ENCODE data around the gene TMX3. TPM values are rescaled to one million over a fixed set of nuclear protein-coding genes. Genes with fewer than 3 reads are reported as not detected.
A peak's percentile ranks its signal among the peaks of the same experiment; 100 is the strongest.

TMX3 gene, protein sequence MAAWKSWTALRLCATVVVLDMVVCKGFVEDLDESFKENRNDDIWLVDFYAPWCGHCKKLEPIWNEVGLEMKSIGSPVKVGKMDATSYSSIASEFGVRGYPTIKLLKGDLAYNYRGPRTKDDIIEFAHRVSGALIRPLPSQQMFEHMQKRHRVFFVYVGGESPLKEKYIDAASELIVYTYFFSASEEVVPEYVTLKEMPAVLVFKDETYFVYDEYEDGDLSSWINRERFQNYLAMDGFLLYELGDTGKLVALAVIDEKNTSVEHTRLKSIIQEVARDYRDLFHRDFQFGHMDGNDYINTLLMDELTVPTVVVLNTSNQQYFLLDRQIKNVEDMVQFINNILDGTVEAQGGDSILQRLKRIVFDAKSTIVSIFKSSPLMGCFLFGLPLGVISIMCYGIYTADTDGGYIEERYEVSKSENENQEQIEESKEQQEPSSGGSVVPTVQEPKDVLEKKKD
- 24.7 and 36.2 TPM in 2 replicates for total RNA-seq (2014; rRNA removed; shearing (Covaris generic))

DNA sequence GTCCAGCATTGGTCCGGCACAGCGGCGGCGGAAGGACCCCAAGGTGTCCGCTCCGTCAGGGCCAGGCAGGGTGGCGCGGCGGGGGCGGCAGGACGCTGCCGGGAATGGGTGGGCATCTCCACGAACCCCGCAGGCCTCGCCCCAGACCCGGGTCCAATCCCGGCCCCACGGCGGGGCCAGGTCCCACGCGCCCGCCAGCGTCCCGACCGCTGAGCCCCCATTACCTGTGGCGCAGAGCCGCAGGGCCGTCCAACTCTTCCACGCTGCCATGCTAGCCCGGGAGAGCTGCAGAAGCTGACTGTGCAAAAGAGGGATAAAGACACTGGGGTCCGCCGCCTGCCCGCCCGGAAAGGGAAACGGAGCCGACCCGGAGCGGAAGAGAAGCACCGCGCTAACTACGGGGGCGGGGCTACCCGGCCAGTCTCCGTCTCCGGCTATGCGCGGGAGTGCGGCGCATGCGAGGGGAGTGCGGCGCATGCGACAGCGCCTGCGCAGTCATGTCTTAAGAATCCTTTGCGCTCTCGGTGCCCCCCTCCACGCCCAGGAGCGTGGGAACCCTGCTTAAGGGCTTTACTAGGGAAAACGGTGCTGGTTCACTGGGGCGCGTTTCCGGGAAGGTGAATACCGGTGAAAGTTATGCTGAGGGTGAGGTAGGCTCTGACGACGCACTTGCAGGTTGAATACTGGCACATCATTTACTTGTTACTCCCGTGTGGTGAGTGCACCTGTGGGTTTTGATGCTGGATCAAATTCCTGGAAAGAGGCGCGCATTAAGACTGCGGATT lies at the start of gene TMX3:
TMX3 (minus strand) TSS at position 397 of the 785 bp plus-strand sequence; CDS start at position 270, 127 bp downstream.
- DNase-seq (ENCODE audit: low spot score): peak; percentile 69

DNA sequence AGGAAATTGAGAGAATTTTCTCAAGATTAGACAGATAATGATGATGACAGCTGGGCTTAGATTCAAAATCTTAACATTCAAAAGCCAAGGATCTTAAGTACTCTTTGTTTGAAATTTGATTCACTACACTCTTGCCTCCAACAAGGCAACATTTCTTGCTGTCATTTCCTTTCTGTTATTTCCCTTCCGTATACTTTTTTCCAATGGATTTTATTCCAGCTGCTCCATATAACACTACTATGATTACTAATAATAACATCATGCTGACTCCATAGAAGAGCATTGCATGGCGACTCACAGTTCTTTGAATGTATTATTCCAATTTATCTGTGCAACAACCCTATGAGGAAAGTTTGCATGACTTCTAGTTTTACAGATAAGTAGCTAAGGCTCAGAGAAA lies 49.1 kb upstream of the TMX3 start:
- DNase-seq (ENCODE audit: low spot score): no peak

DNA sequence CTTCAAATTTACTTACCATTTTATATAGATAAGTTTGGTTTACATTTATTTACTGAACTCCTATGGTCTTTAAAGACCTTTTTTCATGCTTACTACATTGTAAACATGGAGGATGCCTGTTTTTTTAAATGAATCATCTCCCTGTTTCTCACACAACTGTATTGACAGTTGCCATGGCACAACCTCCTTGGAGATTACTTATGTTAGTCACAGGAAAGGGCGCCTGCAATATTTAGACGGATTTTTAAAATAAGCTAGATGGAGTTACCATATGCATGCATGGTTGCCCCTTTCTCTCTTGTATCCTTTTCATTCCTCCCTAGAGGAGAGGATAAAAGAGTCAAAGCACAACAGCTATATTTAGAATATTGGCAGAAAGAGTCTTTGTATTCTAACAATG lies 48.2 kb upstream of the TMX3 start:
- no peak for DNase-seq (ENCODE audit: low spot score)

DNA sequence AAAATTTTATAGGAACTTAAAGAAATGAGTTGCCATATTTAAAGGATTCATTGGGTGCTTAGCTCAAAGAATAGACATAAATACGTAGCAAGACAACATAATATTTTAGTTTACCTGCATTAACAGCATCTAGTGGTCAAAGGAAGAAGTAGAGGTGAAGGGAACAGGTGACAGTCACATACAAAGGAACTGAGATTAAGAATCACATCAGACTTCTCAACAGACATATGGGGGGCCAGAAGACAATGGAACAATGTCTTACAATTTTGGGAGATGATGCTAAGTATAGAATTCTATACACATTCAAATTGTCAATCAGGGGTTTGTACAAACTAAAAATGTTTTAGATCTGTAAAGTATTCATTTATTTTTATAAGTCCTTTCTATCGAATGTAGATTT lies 44.4 kb upstream of the TMX3 start:
- no peak for DNase-seq (ENCODE audit: low spot score)

DNA sequence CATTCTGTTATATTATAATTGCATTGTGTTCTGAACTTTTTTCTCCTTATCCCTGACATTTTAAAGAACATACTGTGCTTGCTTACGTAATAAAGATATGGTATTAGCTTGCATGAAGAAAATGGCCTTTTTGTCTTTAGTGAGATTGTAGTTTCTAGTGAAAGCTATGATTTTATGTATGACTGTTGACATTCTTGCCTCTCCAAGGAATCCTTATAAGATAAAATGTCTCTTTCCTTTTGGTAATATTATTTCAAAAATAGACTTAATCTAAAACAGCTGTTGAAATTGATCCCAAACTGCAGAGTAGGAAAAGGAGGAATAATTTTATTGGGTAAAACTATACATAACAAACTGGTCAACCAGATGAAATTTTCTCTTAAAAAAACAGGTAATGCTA lies 42.2 kb upstream of the TMX3 start:
- no peak for DNase-seq (ENCODE audit: low spot score)

DNA sequence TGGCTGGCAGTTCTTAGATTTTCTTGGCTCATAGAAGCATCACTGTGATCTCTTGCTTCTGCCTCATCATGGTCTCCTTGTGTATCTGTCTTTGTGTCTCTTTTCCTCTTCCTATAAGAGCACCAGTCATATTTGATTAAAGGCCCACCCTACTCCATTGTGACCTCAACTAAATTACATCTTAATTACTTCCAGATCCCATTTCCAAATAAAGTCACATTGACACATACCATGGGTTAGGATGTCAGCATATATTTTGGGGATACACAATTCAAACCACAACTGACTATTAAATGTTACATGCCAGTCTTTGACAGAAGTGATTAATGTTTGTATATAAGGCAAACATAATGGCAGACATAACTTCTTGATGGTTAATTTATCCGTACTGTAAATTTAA lies 27.3 kb upstream of the TMX3 start:
- no peak for DNase-seq (ENCODE audit: low spot score)

DNA sequence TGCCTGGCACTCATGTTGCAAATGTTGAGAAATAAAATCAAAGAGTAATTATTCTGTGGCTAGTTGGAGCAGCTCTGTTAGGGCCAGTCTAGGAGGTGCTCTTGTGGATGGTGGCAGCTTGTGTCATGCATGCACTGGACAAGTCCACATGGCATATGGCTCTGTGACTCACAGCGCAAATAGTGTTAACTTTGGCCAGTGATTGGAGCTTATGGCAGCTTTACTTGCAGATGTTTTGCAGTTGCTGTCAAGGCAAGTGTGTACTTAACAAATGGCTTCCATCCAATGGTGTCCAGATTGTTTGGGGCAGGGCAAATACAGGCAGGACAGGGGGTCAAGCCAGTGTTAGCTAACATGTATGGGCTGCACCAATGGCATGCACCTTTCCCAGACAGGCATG lies 26.1 kb upstream of the TMX3 start:
- DNase-seq (ENCODE audit: low spot score): no peak

DNA sequence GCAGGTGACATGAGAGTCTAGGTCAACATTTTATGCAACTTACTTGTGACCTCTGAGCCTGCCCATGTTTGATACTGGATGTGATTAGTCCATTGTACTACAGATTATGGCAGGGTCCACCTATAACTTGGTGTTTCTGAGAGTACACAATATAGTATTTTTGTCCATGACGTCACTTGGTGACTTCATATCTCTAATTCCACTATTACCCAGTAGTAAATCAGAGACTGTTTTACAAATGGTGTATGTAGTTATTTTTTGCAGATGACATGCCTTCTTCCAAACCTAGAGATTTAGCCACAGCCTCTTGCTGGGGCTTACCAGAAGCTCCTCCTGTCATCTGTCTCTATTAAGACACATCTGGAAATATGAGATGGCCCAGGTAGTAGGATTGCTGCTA lies 24.6 kb upstream of the TMX3 start:
- no peak for DNase-seq (ENCODE audit: low spot score)

DNA sequence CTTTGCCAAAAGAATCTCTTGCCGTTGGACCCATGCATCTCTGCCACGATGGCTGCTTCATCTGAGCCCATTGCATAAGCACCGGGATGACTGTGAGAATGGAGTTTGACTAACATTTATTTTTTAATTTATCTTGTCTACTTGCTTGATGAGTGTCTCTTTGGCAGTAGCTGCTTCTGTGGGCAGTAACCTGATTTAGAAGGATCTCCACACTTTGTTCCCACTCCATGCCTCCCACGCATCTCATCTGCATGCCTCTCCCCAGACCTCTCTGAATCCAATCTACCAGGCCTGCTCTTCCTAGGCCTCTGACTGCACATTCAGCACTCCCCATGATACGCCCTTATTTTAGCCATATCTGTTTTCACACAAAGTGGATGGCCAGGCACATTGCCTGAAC lies 23.7 kb upstream of the TMX3 start:
- DNase-seq (ENCODE audit: low spot score): no peak

DNA sequence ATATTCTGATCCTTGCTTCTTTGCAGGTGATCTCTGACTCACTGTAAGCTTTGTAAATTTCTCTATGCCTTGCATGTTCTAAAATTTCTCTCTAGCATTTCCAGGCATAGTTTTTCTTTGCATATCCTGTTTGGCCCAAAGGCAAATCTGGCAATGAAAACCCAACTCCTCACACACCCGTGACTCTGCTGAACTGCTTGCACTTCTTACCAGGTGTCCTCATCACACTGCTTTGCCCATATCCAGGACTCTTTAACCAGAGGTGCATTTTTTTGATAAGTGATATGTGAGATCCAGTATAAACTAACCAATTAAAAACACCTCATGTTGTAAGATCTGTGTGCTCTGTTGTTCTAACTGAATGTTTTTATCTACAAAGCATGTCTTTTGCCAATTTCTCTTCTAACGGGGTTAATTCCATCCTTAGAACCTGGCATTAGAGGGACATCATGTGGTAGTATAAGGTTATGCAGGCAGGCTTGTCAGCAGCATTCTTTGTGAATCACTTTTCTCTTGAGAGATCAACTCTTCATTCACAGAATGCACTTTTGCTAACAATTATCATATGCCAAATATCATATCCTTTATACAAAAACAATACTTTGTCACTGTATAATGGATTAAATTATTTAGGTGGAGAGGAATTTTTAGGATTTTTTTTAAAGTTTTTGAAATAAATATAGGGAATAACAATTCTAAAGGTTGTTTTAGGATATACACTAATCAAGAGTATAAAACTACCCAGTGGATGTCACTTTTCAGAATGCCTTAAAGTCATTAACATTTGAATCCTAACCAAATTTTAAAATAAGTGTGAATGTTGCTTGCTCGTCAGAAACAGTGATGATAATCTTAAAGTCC lies 20.8 kb upstream of the TMX3 start:
- peak; percentile 33 for DNase-seq (ENCODE audit: low spot score)

DNA sequence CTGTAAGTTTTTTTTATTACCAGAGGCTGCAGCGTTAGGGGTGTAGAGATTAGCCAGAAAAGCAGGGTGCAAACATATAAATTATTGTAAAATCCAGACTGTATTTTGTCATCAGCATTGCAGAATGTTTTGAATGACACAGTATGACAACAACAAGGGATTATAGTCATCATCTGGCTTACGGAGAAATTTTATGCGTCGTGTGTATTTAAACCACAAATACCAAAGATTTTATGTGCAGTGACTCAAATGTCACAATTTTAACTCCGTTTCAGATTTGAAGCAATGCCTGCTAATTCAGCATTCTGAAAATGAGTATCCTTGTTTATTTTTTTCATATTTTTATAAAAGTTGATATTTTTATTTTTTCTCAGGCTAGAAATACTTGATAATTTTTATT lies 19.4 kb upstream of the TMX3 start:
- DNase-seq (ENCODE audit: low spot score): no peak

DNA sequence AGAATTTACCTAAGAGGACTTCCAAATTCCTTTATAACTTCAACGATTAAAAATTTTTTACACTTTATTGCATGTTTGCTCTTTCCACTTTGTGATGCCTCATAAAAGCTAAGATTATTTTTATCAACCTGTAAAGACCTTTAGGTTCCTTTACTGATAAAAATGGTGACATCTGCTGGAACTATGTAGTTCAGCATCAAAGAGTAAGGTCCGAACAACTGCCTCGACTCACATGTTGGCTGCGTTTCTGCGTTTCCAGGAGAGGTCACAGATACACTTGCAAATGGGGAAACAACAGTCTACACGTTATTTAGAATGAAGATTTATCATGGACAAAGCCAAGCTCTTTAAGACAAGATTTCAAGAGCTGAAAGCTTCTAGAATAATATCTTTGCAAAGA lies 18.8 kb upstream of the TMX3 start:
- no peak for DNase-seq (ENCODE audit: low spot score)

DNA sequence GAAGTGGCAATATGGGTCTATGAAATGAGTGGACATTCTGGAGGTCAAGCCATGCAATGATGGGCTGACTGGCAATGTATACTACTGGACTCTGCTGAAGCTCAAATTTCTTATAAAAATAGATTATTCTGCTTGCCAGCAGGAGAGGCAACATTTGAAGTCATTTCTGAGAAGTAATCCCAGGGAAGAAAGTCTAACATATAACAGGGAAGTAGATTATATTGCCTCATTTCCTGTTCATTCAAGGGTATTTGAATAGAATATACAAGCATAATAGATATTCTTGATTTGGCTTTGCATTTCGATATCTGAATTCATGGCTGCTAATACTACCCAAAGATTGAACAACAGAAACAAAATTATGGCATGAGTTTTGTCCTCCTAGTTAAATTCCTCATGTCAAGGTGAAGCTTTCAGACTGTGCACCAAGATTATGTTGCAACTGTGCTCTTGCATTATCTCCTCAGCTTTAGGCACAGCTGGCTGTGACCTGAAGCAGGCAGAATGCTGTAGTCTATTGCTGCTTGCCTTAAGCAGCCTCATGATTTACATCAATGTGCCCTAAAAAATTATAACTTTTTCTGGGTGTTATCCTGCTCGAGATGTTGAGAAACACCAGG lies 13.3 kb upstream of the TMX3 start:
- no peak for DNase-seq (ENCODE audit: low spot score)

DNA sequence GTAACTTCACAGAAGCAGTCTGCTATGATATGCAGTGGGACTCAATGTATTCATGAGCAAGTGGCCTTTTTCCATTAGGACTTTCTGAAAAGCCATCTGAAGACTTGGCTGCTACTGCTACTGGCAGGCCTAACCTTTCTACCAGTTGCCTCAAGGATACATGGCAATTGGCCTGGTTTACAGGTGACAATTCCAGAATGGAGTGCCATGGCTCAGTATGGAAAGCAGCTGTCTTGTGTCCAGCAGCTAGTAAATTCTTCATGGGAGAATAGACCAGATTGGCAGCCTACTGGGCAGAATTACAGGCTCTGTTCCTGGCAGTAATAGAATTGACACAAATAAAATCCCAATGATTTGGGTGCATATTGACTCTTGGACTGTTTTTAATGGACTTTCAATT lies 12.6 kb upstream of the TMX3 start:
- DNase-seq (ENCODE audit: low spot score): no peak

DNA sequence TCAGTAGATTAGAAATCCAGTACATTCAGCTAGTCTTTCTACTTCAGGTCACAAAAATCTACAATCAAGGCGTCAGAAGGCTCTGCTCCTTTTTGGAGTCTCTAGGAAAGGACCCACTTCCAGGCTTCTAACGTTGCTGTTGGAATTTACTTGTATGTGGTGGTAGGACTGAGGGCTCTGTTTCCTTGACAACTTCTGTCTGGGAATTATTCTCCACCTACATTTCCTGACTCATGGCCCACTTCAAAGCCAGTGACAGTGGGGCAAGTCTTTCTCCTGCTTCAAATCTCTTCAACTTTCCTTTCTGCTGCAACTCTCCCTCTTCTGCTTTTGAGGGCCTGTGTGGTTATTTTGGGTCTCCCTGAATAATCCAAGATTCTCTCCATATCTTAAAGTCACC lies 10.4 kb upstream of the TMX3 start:
- no peak for DNase-seq (ENCODE audit: low spot score)

DNA sequence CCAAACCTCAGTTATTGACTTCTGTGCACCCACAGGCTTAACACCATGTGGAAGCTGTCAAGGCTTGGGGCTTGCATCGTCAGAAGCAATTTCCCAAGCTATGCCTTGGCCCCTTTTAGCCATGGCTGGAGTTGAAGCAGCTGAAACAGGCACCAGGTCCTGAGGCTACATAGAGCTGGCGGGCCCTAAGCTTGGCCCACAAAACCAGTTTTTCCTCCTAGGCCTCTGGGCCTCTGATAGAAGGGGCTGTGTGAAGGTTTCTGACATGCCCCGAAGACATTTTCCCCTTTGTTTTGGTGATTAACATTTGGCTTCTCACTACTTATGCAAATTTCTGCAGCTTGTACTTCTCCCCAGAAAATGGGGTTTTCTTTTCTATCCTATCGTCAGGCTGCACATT lies 9.1 kb upstream of the TMX3 start:
- no peak for DNase-seq (ENCODE audit: low spot score)

DNA sequence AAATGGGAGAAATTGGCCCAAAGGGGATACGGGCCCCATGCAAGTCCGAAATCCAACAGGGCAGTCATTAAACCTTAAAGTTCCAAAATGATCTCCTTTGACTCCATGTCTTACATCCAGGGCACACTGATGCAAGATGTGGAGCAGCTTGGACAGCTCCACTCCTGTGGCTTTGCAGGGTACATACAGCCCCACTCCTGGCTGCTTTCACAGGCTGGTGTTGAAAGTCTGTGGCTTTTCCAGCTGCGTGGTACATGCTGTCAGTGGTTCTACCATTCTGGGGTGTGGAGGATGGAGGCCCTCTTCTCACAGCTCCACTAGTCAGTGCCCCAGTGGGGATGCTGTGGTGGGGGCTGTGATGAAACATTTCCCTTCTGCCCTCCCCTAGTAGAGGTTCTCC lies 8.6 kb upstream of the TMX3 start:
- DNase-seq (ENCODE audit: low spot score): no peak

DNA sequence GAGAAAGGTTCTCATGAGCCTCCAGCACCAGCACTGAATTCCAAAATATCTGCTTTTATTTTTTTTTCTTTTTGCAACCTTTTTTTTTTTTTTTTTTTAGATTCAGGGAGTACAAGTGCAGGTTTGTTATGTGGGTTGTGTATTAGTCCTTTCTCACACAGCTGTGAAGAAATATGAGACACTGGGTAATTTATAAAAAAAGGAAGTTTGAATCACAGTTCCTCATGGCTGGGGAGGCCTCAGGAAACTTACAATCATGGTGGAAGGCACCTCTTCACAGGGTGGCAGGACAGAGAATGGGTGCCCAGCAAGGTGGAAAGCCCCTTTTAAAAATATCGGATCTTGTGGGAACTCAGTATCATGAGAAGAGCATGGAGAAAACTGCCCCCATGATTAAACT lies 7.9 kb upstream of the TMX3 start:
- DNase-seq (ENCODE audit: low spot score): no peak

DNA sequence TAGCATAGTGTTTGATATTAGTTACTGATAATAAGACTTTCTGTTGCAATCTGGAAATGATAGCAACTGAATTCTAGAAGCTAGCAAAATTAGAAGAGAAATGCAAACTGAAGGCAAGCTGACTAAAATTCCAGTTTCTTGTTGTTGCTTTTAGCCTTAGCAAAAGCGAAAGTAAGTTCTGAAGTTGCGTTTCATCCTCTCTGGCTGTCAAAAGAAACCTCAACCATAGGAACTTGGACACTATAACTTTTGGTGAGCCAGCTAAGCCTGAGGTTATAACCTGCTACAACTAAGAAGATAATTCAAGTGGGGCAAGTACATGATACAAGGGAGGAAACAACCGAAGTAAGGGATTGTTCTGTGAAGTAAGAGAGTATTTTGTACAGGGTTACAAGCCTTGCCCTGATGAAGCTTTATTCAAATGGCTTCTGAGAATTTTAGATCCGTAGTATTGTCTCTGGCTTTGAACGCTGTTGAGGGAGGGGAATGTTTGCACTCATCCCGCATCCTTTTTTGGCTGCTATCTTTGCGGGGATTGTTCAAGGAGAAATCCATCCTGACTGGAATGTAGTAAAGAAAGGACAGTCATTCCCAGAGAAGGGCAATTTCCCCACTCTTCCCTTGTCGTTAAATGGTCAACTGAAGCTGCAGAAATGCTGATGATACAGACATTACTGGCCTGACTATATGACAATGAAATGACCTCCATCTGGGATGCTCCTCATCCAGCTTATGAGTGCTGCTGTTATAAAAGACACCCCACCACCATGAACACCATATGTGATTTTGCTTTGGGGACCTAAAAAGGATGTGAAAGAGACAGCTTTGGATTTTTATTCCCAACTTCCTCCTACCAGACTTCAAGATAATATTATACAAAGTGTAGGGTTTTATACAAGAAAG lies 7.0 kb upstream of the TMX3 start:
- no peak for DNase-seq (ENCODE audit: low spot score)

DNA sequence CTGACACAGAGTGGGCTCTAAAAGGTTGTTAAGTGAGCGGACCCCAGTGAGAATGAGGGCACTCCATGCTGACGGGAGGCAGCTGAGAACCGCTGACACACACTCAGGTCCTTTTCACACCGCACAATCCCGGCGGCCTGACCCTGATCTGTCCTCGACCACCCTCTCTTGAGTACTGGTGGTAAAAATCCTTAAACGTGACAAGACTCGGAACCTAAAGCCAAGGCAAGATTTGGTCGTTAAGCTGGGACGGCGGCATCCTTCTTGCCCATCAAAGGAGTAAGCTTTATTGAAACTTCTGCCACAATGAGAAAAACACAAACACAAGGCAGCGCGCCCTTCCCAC lies 569 bp downstream of the TMX3 start:
- no peak for DNase-seq (ENCODE audit: low spot score)

DNA sequence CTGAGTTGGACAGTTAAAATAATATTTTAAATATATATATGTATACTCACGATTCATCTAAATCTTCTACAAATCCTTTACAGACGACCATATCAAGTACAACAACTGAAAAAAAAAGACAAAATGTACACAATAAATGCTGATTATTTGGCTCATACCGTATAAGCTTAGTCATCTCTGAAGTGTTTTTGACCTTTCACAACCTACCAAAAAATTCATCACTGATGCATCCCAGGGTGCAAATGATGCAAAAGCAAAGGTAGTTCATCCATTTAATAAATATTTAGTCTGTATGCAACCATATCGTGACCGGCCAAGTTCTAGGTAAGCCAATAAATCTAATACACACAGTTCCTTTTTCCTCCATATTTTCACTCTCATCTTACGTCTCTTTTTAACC lies 1.1 kb downstream of the TMX3 start:
- no peak for DNase-seq (ENCODE audit: low spot score)

All from A172 (cell line).